ENCODE measurements around the gene CCR5AS.

The CCR5AS gene

GRCh38 chr3:46359733-46360493 lies 47.0 kb downstream of the CCR5AS start:
- H3K18ac ChIP-seq (ENCODE audit: low read depth in 1 of 2, low read length in 2 of 2), result no peak overlapping the region
- H2BK15ac ChIP-seq (ENCODE audit: low read depth, poor library complexity, severe bottlenecking), result no peak overlapping the region
- peak overlapping the region in 1 of 2 experiments; percentile 43 for H3K4me3 ChIP-seq (ENCODE audit: insufficient read depth in 1 of 2, low read depth in 1 of 2, low read length in 2 of 2)
- no peak overlapping the region for H3K14ac ChIP-seq (ENCODE audit: low read length in 2 of 2)
- H3K9me3 ChIP-seq (ENCODE audit: control insufficient read depth, low read length), result no peaks in the 10 kb centered on the region
- H3K79me1 ChIP-seq (replicated peaks; ENCODE audit: low read length, poor library complexity, severe bottlenecking), result no peaks in the 10 kb centered on the region
- no peak overlapping the region for H4K8ac ChIP-seq (ENCODE audit: low read length)
- H2BK5ac ChIP-seq (ENCODE audit: low read depth, low read length, poor library complexity, severe bottlenecking), result no peak overlapping the region
- no peak for DNase-seq
- no peak overlapping the region for H3K27ac ChIP-seq (ENCODE audit: low read length, poor library complexity, severe bottlenecking)
- H3K36me3 ChIP-seq (ENCODE audit: control insufficient read depth in 1 of 2, insufficient read depth in 2 of 2, low read depth in 1 of 2, low read length in 2 of 2), result no peaks in the 10 kb centered on the region
- H3K9ac ChIP-seq (ENCODE audit: low read length), result peak overlapping the region; percentile 18
- no peak overlapping the region for H3K23ac ChIP-seq (ENCODE audit: low read length in 2 of 2)
- peaks cover 37 to 41% of the 10 kb centered on the region in 2 experiments for H3K27me3 ChIP-seq (ENCODE audit: control insufficient read depth in 1 of 2, insufficient read depth in 1 of 2, low read length in 2 of 2)
- no peak overlapping the region for H4K91ac ChIP-seq (ENCODE audit: low read length)
- no peak overlapping the region for H2BK120ac ChIP-seq (ENCODE audit: low read depth, low read length)
- H2AK5ac ChIP-seq (ENCODE audit: low read length, severe bottlenecking), result no peak overlapping the region
- no peak overlapping the region for H2BK12ac ChIP-seq (ENCODE audit: low read length in 2 of 2)
- WGBS, result 83% methylated on average over 10 of the region's 11 CpGs
- no peak overlapping the region for H2AFZ ChIP-seq (ENCODE audit: low read depth, low read length)
- H3K4ac ChIP-seq (ENCODE audit: low read depth in 1 of 2, low read length in 2 of 2), result no peak overlapping the region
- H3K4me2 ChIP-seq (ENCODE audit: low read length, poor library complexity, severe bottlenecking), result no peak overlapping the region
- H3K4me1 ChIP-seq (ENCODE audit: control insufficient read depth, insufficient read depth, low read depth, low read length), result no peaks in the 10 kb centered on the region

GRCh38 chr3:46358466-46358865 lies 48.4 kb downstream of the CCR5AS start:
- Histone ChIP-seq H3K4ac (ENCODE audit: low read depth in 1 of 2, low read length in 2 of 2) (no peak overlapping the region), H2BK120ac (ENCODE audit: low read depth, low read length) (no peak overlapping the region), H2BK12ac (ENCODE audit: low read length in 2 of 2) (no peak overlapping the region), H3K14ac (ENCODE audit: low read length in 2 of 2) (no peak overlapping the region), H3K4me1 (ENCODE audit: control insufficient read depth, insufficient read depth, low read depth, low read length) (no peaks in the 10 kb centered on the region), H3K18ac (ENCODE audit: low read depth in 1 of 2, low read length in 2 of 2) (no peak overlapping the region), H2AFZ (ENCODE audit: low read depth, low read length) (no peak overlapping the region), H3K4me2 (ENCODE audit: low read length, poor library complexity, severe bottlenecking) (no peak overlapping the region), H3K79me1 (replicated peaks; ENCODE audit: low read length, poor library complexity, severe bottlenecking) (no peaks in the 10 kb centered on the region), H3K4me3 (ENCODE audit: insufficient read depth in 1 of 2, low read depth in 1 of 2, low read length in 2 of 2) (no peak overlapping the region), H4K8ac (ENCODE audit: low read length) (no peak overlapping the region), H3K9ac (ENCODE audit: low read length) (no peak overlapping the region), H2BK5ac (ENCODE audit: low read depth, low read length, poor library complexity, severe bottlenecking) (no peak overlapping the region), H4K91ac (ENCODE audit: low read length) (no peak overlapping the region), H2BK15ac (ENCODE audit: low read depth, poor library complexity, severe bottlenecking) (no peak overlapping the region), H2AK5ac (ENCODE audit: low read length, severe bottlenecking) (no peak overlapping the region), H3K27me3 (ENCODE audit: control insufficient read depth in 1 of 2, insufficient read depth in 1 of 2, low read length in 2 of 2) (peaks cover 46 to 52% of the 10 kb centered on the region in 2 experiments), H3K9me3 (ENCODE audit: control insufficient read depth, low read length) (no peaks in the 10 kb centered on the region), H3K23ac (ENCODE audit: low read length in 2 of 2) (no peak overlapping the region), H3K27ac (ENCODE audit: low read length, poor library complexity, severe bottlenecking) (no peak overlapping the region), H3K36me3 (ENCODE audit: control insufficient read depth in 1 of 2, insufficient read depth in 2 of 2, low read depth in 1 of 2, low read length in 2 of 2) (no peaks in the 10 kb centered on the region)
- DNase-seq, result no peak
- 83% methylated on average over 4 of the region's 6 CpGs for WGBS

DNA sequence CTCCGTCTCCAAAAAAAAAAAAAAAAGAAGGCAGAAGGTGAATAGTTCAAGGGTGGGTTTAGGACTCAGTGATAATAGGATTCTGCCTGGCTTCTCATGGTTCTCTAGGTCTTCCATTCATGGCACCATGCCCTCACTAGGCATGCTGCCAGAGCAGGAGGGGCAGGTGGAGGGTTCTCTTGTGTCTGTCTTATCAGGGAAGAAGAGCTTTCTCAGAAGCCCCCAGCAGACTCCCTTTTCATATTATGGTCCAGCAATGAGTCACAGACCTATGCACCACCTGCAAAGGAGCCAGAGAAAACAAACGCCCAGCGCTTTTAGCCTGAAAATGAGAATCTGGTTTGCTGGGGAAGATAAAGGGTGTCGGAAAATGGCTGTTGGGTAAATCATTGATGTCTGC lies 50.0 kb downstream of the CCR5AS start:
- no peak overlapping the region for H3K23ac ChIP-seq (ENCODE audit: low read length in 2 of 2)
- H2AFZ ChIP-seq (ENCODE audit: low read depth, low read length), result no peak overlapping the region
- H2BK15ac ChIP-seq (ENCODE audit: low read depth, poor library complexity, severe bottlenecking), result no peak overlapping the region
- no peak overlapping the region for H3K9ac ChIP-seq (ENCODE audit: low read length)
- no peak overlapping the region for H4K8ac ChIP-seq (ENCODE audit: low read length)
- no peak overlapping the region for H2BK5ac ChIP-seq (ENCODE audit: low read depth, low read length, poor library complexity, severe bottlenecking)
- H3K18ac ChIP-seq (ENCODE audit: low read depth in 1 of 2, low read length in 2 of 2), result no peak overlapping the region
- H3K27ac ChIP-seq (ENCODE audit: low read length, poor library complexity, severe bottlenecking), result no peak overlapping the region
- H3K14ac ChIP-seq (ENCODE audit: low read length in 2 of 2), result no peak overlapping the region
- no peaks in the 10 kb centered on the region for H3K36me3 ChIP-seq (ENCODE audit: control insufficient read depth in 1 of 2, insufficient read depth in 2 of 2, low read depth in 1 of 2, low read length in 2 of 2)
- no peak overlapping the region for H2AK5ac ChIP-seq (ENCODE audit: low read length, severe bottlenecking)
- H2BK120ac ChIP-seq (ENCODE audit: low read depth, low read length), result no peak overlapping the region
- no peak overlapping the region for H3K4ac ChIP-seq (ENCODE audit: low read depth in 1 of 2, low read length in 2 of 2)
- no peaks in the 10 kb centered on the region for H3K79me1 ChIP-seq (replicated peaks; ENCODE audit: low read length, poor library complexity, severe bottlenecking)
- WGBS, result 98% methylated on average over 4 of the region's 4 CpGs
- H2BK12ac ChIP-seq (ENCODE audit: low read length in 2 of 2), result no peak overlapping the region
- no peaks in the 10 kb centered on the region for H3K4me1 ChIP-seq (ENCODE audit: control insufficient read depth, insufficient read depth, low read depth, low read length)
- H3K27me3 ChIP-seq (ENCODE audit: control insufficient read depth in 1 of 2, insufficient read depth in 1 of 2, low read length in 2 of 2), result peaks cover 52 to 67% of the 10 kb centered on the region in 2 experiments
- H3K9me3 ChIP-seq (ENCODE audit: control insufficient read depth, low read length), result no peaks in the 10 kb centered on the region
- H4K91ac ChIP-seq (ENCODE audit: low read length), result no peak overlapping the region
- no peak overlapping the region for H3K4me3 ChIP-seq (ENCODE audit: insufficient read depth in 1 of 2, low read depth in 1 of 2, low read length in 2 of 2)
- no peak overlapping the region for H3K4me2 ChIP-seq (ENCODE audit: low read length, poor library complexity, severe bottlenecking)
- no peak for DNase-seq

- Histone ChIP-seq H4K91ac (ENCODE audit: low read length) (no peak overlapping the region), H3K14ac (ENCODE audit: low read length in 2 of 2) (no peak overlapping the region), H2AFZ (ENCODE audit: low read depth, low read length) (no peak overlapping the region), H2BK12ac (ENCODE audit: low read length in 2 of 2) (no peak overlapping the region), H2AK5ac (ENCODE audit: low read length, severe bottlenecking) (no peak overlapping the region), H3K9ac (ENCODE audit: low read length) (no peak overlapping the region), H3K4me1 (ENCODE audit: control insufficient read depth, insufficient read depth, low read depth, low read length) (no peaks in the 10 kb centered on the region), H3K4me2 (ENCODE audit: low read length, poor library complexity, severe bottlenecking) (no peak overlapping the region), H2BK120ac (ENCODE audit: low read depth, low read length) (no peak overlapping the region), H3K27me3 (ENCODE audit: control insufficient read depth in 1 of 2, insufficient read depth in 1 of 2, low read length in 2 of 2) (peaks cover 58 to 73% of the 10 kb centered on the region in 2 experiments), H3K4ac (ENCODE audit: low read depth in 1 of 2, low read length in 2 of 2) (no peak overlapping the region), H4K8ac (ENCODE audit: low read length) (no peak overlapping the region), H3K27ac (ENCODE audit: low read length, poor library complexity, severe bottlenecking) (no peak overlapping the region), H2BK5ac (ENCODE audit: low read depth, low read length, poor library complexity, severe bottlenecking) (no peak overlapping the region), H3K18ac (ENCODE audit: low read depth in 1 of 2, low read length in 2 of 2) (no peak overlapping the region), H3K36me3 (ENCODE audit: control insufficient read depth in 1 of 2, insufficient read depth in 2 of 2, low read depth in 1 of 2, low read length in 2 of 2) (no peaks in the 10 kb centered on the region), H3K4me3 (ENCODE audit: insufficient read depth in 1 of 2, low read depth in 1 of 2, low read length in 2 of 2) (no peak overlapping the region), H2BK15ac (ENCODE audit: low read depth, poor library complexity, severe bottlenecking) (no peak overlapping the region), H3K23ac (ENCODE audit: low read length in 2 of 2) (no peak overlapping the region), H3K9me3 (ENCODE audit: control insufficient read depth, low read length) (no peaks in the 10 kb centered on the region), H3K79me1 (replicated peaks; ENCODE audit: low read length, poor library complexity, severe bottlenecking) (no peaks in the 10 kb centered on the region)
- 75% methylated on average over 3 of the region's 3 CpGs for WGBS
- no peak for DNase-seq
Observed at GRCh38 chr3:46356276-46356675, 50.6 kb downstream of the CCR5AS start.
